ENCODE results near the gene TRIM40.

TRIM40 gene, protein sequence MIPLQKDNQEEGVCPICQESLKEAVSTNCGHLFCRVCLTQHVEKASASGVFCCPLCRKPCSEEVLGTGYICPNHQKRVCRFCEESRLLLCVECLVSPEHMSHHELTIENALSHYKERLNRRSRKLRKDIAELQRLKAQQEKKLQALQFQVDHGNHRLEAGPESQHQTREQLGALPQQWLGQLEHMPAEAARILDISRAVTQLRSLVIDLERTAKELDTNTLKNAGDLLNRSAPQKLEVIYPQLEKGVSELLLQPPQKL

DNA sequence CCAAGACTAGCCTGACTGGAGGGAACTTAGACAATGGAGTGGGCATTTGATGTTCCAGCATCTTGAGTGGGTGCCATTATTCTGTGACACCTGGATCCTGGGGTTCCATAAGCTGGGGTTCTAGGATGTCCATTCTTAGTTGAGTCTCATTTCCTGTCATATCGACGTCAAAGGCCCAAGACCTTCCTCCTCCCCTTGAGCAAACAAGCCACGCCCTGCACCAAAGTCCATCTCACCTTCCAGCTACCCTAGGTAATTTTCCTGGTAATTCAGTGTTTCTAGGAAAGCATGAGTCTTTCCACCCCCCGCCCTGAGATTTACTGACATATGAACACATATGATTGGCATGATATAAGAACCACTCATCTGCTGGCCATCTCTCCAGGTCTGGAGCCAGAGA lies at the start of gene TRIM40:
TSS of gene TRIM40 (plus strand) at position 384 of the 400 bp plus-strand sequence. CDS start 897 bp downstream, outside the sequence.
- DNase-seq, result no peak

DNA sequence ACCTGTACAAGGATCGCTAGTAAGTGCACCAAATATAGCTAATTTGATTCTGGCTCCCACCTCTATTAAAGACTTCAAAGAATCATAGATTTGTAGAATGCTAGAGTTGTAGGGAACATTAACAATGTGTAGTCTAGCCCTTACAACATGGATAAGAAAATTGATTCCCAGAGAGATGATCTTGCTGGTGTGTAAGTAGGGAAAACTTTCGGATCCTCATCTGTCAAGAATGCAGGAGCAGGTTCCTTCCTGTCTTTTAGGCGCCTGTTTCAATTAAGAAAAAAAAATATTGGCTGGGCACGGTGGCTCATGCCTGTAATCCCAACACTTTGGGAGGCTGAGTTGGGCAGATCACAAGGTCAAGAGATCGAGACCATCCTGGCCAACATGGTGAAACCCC lies 48.1 kb upstream of the TRIM40 start:
- no peak for DNase-seq

DNA sequence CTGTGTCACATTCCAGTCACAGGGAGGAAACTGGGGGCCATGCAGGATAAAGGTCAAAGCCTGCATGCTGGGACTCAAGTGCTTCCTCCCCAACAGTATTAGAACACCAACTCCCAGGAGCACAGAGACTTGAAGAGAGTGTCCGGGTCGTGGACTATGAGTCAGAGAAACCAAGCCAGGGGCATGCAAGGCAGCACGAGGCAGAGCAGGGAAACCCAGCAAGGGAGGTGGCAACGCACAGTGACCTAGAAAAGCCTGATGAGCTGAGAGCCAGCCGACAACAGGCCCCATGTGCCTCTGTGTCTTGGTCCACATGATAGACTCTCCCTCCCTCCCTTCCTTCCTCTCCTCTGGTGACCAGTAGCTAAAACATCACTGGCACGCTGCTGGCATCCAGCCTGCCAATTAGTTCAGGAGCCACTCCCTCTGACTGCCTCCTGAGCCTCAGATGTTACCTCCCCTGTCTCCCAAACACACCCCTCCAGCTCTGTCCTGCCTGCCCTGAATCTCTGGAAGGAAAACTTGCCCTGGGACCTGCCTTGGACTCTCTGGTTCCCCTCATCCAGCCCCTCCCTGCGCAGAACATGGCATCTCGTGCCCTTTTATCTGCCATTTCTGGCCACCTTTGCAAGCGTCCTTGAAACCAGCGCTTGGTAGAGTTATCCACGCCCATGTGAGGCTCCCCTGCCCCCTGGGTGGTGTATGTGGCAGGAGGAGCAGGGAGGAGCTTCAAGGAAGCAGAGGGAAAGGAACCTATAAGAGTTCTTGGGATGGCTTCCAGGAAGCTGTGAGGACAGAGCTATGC lies 44.2 kb upstream of the TRIM40 start:
- DNase-seq, result no peak

DNA sequence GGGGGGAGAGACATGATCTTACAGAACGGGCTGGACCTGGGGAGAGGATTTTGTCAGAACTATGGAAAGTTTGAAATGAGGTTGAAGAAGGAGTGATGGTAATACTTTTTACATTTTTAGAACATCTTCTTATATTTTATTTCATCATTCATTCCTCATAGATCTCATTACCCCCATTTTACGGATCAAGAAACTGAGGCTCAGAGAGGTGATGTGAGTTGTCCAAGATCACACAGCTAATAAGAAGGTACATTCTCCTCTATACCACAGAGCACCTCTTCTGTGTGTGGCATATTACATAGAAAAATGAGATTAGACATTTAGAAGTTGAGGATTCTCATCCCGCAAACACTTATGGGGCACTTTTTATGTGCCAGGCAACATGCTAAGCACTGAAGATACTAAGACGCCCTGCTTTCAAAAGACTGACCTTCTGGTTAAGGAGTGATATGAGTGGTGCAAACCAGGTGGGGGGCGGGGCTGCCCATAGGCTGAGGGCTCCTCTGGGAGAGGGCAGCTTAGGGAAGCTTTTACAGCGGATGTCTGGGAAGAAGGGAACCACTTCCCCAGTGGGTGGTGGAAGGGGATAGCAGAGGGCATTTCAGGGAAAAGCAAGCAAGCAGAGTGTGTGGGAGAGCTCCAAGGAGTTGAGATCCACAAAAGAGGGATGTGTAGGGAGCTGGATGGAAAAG lies 42.9 kb upstream of the TRIM40 start:
- peak; percentile 23 for DNase-seq

DNA sequence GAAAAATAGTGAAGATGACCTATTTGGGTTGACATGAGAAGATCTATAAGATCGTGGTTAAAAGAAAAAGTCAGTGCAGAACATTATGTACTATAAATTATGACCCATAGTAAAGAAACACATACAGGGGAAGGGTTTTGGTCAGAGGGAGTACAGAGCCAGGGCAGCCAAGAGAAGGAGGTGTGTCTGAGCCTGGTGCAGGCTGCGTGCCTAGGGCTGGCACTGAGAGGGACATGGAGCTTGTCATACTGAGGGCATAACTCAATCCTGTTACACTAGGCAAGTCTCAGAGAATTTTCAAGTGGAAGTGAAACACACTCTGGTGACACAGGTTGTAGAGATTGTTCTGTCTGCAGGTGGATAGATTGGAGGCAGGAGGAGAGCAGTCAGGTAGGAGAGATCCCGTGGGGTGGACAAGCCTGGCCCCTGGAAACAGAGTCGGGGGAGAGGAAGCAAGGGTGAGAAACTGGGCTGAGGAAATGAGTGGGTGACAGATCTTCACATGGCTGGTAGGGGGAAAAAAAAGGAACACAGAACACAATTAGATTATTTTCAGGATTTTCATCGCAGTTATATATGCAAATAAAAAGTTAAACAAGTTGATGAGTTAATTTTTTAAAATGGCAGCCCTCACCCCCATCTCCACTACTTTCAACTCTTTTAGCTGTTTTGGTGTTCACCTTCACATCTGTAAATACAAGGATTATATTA lies 41.8 kb upstream of the TRIM40 start:
- no peak for DNase-seq

DNA sequence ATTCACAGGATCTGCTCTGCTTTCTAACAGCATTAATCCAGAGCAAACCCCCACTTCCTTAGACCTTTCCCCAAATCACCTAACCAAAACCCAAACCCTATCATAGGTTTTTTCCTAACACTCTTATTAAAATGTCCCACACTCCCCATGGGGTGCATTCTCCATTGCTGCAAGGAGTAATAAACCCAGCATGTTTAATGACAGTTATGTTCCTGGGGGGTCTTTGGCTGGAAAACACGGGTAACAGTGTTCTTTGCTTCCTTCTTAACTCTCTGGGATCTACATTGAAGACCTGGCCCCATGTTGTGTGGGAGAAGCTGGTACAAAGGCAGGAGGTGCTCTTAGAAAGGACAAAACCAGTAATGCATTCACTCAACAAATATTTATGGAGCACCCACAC lies 39.1 kb upstream of the TRIM40 start:
- no peak for DNase-seq

DNA sequence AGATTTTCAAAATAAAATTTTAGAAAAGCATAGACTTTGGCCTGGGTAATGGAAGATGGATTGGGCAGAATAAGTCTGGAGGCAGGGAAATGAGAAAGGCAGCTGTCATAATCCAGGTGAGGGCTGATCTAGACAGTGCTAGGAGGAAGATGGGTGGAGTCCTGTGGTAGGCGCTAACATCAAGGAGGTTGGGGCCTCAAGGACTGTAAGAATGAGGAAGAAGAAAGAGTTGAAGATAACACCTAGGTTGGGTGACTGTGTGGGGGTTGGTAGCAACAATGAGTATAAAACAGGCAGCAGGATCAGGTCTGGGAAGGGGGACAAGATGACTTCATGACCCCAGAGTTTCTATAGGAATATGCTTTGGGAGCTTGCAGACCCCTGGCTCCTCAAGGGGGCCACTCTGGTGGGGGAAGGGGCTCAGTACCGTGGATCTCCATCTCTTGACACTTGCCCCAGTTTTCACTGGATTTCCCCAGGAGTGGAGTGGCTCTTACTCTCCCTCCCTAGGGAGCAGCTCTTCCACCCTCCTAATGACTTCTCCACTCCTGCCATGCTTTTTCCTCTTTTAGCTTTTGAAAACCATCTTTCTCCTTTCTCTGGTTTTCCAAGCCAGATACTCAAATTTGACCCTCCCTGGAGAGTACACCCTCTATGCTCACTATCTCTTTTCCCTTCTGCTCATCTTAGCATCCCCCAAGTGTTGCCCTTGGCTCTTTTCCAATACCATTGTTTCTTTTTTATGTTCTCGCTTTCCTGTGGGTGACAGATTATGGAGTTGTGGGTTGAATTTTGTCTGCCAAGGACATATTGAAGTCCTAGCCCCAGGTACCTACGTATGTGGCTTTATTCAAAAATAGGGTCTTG lies 37.8 kb upstream of the TRIM40 start:
- DNase-seq, result no peak

DNA sequence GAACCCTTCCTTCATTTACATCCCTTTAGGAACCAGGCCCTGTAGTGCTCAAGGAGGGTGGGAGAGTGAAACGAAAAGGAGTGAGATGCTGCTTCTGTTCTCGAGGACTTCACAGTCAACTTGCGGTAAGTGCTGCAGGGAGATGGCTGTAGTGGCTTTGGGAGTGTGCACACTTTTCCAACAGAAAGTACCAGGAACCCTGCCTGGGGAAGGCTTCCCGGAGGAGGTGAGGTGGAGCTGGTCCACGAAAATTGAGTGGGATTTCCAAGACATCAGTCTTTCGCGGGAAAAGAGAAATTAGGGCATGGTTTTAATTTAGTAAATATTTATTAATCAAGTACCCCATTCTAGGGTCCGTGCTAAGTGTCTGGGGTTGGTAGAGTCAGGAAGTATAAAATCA lies 35.8 kb upstream of the TRIM40 start:
- no peak for DNase-seq

DNA sequence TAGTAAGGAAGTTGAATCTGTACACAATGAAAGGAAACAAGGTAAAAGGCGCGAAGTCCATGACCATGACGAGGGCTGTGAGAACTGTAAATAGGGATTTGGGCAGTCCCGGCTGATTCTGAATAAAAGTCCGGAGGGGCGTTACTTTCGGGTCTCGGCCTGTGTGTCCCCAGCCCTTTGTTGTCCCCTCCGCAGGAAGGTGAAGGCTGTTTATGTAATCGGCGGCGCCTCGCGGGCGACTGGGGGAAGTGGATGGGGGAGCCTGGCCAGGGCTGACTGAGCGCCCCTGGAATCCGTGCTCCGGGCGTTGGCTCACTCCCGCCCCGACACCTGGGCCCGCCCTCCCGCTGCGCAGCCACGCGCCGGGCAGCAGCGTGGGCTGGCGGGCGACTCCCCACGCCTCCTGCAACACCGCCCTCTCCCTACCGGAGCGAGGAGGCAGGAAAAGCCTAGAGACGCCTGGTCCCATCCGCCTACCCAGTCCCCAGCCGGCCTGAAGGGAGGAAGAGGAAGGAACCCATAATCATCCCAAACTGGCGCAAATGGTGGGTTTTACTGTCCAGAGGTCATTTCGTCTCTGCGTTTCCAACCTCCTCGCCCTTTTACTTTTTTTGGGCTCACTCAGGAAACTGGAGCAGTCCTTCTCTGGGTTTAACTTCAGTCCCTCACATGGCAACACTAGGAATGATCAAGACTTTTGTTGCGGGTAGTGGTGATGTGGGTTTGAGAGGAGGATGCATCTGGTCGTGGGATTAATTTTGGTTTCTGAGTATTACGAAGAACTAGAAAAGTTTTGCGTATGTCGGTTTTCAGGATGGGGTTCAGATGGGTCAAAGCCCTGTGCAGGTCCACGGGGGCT lies 35.1 kb upstream of the TRIM40 start:
- DNase-seq, result peak; percentile 22

DNA sequence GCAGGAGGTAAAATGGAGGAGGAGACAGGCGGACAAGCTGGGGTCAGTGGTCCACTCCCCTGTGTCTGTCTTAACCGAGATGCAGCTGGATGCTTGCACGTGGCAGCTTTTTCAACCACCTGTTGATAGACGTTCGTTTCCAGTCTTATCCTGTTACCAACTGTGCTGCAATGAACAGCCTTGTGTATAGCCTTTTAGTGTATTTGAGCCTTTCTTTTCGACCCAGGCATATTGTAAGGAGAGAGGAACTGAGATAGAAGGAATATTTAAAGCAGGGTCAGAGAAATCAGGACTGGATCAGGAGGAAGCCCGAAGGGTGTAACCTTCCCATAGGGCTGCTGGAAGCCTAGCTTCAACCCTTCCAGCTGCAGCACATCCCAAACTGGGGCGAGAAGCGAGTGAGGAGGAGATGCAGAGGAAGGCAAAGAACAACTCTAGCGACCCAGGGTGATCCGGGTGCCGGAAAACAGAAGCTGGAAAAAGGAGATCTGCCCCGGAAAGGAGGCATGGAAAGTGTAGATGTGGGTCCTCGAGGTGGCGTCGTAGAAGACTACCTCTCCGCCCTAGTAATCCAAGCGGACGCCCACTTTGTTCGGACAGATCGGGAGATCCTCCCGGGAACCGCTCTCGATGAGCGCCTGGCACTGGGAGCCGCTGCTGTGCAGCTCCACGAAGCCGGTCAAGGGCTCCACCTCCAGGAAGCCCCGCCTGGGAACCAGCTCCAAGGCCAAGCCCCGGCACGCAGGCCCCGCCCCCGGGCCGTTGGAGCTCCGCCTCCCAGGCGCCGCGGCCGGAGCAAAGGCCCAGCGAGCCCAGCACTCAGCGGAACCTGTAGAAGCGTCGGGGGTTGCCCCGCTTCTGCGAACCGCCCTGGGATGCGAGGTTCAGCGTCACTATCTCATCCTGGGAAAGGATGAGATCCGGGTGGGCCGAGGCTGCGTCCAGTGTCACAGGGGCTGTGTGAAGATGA lies 34.2 kb upstream of the TRIM40 start:
- peak; percentile 91 for DNase-seq

DNA sequence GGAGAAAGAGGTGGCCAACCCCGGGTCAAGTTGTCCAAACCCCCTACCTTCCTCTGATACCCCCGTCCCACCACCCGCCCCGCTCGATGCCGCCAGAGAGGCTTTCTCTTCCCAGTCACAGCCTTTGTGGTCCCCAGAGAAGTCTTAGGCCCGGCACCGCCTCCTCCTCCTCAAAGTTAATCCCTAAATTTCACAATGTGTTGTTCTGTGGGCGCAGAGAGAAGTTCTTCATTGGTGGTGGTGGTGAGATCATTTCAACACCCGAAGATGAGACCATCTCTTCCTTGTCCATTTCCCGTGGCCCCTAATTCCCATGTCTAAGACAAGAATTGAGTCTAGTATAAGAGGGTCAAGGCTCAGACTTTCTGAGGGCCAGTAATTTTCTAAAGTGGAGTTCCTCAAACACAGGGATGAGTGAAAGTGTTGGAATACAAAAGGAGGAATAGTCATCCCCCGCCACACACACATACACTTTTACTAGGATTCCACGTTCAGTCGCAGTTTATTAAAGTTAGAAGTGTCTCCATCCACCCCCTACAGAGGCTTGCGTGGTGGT lies 33.4 kb upstream of the TRIM40 start:
- peak; percentile 49 for DNase-seq

DNA sequence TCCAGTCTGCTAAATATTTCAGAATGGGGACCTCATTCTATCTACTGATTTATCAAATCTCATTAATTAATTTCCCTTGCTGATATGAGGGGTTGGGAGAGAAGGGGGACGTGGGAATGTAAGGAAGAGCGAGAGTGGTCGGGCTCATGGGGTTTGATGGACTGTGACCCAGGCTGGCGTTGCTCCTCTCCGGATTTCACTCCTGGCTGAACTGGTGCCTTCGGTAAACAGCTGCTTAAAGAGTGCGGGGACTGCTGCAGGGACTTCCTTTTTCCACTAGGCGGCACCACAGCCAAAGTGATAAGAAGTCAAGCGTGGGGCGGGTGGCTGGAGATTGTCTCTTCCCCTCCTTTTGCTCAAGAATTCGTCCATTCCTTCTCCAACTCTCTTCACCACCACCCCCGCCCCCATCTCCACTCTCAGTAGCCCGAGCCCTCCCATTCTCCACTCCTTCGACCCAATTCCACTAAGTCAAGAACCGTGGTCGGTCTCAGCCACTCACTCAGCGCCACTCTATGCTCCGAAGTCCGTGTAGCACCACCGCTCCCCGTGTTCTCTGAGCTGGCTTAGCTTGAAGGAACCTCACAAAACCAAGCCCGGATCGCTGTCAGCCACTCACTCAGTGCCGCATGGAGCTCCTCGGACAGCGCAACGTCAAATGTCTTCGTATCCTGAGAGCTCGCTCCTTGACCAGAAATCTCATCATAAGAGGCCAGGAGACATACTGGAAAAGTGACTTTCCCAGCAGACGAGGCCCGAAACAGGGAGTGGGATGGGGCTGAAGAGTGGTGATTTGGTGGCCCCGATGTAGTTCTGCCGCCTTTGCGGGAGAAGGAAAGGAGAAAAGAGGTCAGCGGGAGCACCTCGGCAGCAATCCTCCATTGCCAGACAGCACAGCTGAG lies 32.7 kb upstream of the TRIM40 start:
- DNase-seq, result peak; percentile 93

DNA sequence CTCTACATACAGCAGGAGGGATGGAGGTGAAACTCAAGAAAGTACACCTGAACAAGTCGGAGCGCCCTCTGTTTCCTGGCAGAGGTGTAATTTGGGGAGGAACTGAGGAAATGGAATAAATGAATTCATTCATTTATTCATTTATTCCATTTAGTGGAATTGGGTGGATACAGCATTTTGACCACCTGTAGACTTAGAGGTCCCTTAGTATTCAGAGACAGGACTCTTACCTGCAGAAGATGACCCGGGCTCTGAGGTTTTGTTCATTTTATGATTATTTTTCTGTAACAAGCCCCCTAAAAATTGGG lies 32.1 kb upstream of the TRIM40 start:
- DNase-seq, result no peak

DNA sequence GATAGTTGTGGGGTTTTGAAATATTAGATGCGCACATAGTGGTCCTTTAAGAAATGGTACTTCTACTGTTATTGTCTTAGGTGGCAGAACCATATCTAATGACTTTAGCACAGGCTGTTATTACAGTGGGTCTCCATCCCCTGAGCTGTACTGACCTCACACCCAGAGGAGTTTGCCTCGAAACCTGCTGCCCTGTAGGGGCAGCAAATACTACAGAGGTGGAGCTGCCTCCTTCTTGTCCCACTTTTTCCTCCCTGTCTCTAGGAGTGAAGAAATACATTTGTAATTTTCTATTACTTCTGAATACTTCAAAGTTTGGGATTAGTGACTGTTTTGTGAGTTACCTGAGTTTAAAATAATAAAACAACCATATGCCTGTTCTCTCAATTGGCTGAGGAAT lies 31.3 kb upstream of the TRIM40 start:
- no peak for DNase-seq

DNA sequence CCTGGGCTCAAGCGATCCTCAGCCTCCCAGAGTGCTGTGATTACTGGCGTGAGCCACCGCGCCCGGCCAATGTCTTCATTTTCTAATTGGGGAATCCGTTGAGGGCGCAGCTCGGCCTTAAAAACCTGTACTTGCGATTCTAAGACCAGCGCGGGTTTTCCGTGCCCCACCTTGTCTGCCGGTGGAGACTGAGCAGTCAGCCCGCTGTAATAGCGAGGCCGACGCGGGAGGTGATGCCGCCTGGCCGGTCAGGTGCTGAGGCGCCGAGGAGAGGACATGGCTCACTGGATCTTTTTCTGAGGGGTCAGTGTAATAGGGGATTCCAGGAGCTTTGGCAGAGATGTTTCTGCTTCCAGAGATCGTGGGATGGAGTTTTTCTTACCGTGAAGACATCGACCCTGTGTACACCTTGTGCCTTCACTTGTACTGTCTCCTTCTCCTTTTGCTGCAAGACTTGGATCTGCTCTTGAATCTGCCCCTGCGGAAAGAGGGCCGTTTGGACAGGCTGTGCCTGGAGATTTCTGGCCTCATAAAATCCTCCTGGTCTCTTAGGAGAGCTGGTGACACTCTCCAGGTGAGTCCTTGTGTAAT lies 24.6 kb upstream of the TRIM40 start:
- no peak for DNase-seq

DNA sequence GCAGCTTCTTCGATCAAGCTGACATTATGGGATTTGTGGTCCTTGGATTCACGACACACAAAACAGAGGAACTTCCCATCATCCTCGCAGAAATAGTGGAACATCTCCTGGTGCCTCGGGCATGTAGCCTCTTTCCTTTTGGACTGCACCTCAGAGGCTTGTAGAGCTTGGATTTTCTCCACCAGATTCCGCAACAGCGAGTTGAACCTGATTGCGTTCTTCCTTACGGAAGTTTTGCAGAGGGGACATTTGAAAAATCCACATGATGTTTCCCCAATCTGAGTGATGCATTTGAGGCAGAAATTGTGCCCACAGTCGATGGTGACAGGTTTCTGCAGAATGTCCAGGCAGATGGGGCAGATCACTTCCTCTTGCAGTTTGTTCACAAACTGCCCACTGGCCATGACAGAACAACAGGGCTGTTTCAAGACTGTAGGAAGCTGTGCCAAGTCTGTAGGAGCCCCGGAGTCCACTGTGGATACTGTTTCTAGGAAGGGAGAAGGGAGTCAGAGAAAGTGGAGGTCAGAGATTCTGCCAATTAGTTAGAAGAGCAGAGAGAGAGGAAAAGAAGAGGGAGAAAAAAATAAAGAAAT lies 23.4 kb upstream of the TRIM40 start:
- DNase-seq, result no peak

DNA sequence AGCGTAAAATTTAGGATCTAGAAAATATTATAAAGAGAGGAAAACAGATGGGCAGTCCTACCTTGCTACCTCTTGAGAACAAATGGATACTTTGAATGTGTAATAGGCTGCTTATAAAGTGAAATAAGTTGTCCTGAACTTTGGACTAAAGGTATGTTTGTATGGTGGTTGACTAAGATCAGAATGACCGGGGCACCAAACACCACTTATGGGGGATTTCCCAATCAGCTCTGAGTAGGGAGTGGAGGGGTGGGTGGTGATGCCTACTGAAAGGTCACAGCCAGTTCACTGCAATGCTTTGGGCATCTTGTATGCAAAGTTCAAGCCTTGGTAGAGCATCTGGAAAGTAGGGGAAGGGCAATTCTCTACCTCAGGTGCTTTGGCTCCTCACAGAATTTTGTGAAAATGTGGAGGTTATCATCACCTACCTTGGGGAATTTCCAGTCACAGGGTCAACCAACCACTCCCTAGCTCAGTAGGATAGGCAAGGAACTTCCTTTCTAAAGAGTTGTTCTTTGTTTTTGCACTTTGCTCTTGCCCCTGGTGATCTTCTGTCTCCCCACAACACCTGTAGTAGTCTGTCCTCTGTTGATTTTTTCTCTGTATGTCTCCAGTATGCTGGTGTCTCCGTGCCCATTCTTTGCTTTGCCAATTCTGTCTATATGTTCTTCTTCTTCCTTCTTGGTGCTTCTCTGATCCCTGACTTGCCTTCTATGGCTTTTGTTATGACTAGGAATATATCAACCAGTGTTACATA lies 22.8 kb upstream of the TRIM40 start, which contains the start of gene TRIM31:
TSS of gene TRIM31 (minus strand) at position 88 of the 757 bp plus-strand sequence. CDS start 285 bp downstream, outside the sequence.
- no peak for DNase-seq

Data from NCI-H82 (cell line).